Cardiac muscle cell (in vitro differentiated cells and primary cell): ENCODE results near the gene MORN5. TPM values are rescaled to one million over a fixed set of nuclear protein-coding genes. Genes with fewer than 3 reads are reported as not detected.

ENCODE experiments used
- DNase-seq, 2 donors: peaks; one replicate each; pipeline versions ENCODE4 v3.0.0 to v3.0.0-alpha.2; 2010 to 2017; ENCODE audit warnings: low read depth in 1 of 2, low spot score in 1 of 2
- H3K27ac ChIP-seq: fragments of 200-600 bp; sonication (generic); 2 replicates; pipeline ENCODE4 v1.5.1; 2016
- H3K27me3 ChIP-seq: fragments of 200-600 bp; sonication (generic); 2 replicates; pipeline ENCODE4 v1.6.0; 2016; ENCODE audit warnings: control low read depth
- H3K36me3 ChIP-seq: fragments of 200-600 bp; sonication (generic); 2 replicates; pipeline ENCODE4 v1.5.1; 2016; ENCODE audit warnings: control low read depth
- H3K4me1 ChIP-seq: fragments of 200-600 bp; sonication (generic); 2 replicates; pipeline ENCODE4 v1.8.1; 2017; ENCODE audit warnings: low read depth, mild to moderate bottlenecking, mixed run types
- H3K4me3 ChIP-seq: fragments of 200-600 bp; sonication (generic); 2 replicates; pipeline ENCODE4 v1.5.1; 2016; ENCODE audit warnings: mild to moderate bottlenecking
- H3K9me3 ChIP-seq: fragments of 200-600 bp; sonication (generic); 2 replicates; pipeline ENCODE4 v1.5.1; 2017; ENCODE audit warnings: low read depth, mild to moderate bottlenecking, control low read depth
- CTCF ChIP-seq: IDR thresholded peaks from 2 replicates; pipeline ENCODE4 v1.5.1; 2012; ENCODE audit warnings: low read depth, mild to moderate bottlenecking, low read length
- polyA plus RNA-seq: library from polyadenylated mRNA; unstranded; fragments of >200 nt; fragmentation: Nextera tagmentation; extraction: Ambion mirVana; gene quantifications from 2 replicates; pipeline ENCODE4 v1.2.1, GENCODE V29; 2016
- total RNA-seq: library from RNA; depleted of rRNA; stranded (reverse); fragments of >200 nt; gene quantifications from 2 replicates; pipeline ENCODE4 v1.2.3, GENCODE V29; 2016

Gene MORN5
- total and polyA plus RNA-seq, 2 experiments from 2014 or later: not detected

GRCh38 chr9:122206118-122207046, 46.7 kb downstream of the MORN5 start:
- Histone ChIP-seq H3K4me3 (no peak overlapping the region), H3K36me3 (no peaks in the 10 kb centered on the region), H3K27ac (no peak overlapping the region), H3K4me1 (no peaks in the 10 kb centered on the region), H3K27me3 (peaks cover 27% of the 10 kb centered on the region), H3K9me3 (no peaks in the 10 kb centered on the region)
- peak in 1 of 2 donors; percentile 81 for DNase-seq
- TF ChIP-seq CTCF: no peak

GRCh38 chr9:122207096-122207495, 47.4 kb downstream of the MORN5 start:
- Histone ChIP-seq H3K36me3 (no peaks in the 10 kb centered on the region), H3K27ac (no peak overlapping the region), H3K4me1 (no peaks in the 10 kb centered on the region), H3K9me3 (no peaks in the 10 kb centered on the region), H3K4me3 (no peak overlapping the region), H3K27me3 (peaks cover 35% of the 10 kb centered on the region)
- no peak for TF ChIP-seq CTCF
- no peak for DNase-seq

DNA sequence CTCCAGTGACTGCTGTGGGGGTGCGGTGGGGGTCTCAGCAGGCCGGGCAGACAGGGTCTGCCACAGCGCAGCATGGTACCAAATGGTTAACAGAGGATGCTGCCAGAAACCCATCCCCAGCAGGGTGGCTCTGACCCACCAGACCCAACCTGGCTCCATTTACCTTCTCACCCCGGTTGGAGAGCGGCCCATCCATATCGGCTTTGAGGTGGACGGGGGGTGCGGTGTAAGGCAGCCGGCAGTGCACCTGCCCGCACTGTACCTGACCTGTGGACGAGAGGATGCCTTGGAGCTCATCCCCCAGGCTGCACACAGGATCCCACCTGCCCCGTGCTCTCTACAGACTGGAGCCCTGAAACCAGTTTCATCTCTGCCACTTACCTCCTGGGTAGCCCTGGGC, 49.7 kb downstream of the MORN5 start:
- Histone ChIP-seq H3K4me3 (no peak overlapping the region), H3K27ac (no peak overlapping the region), H3K9me3 (no peaks in the 10 kb centered on the region), H3K36me3 (no peaks in the 10 kb centered on the region), H3K4me1 (no peaks in the 10 kb centered on the region), H3K27me3 (peaks cover 58% of the 10 kb centered on the region)
- no peak for TF ChIP-seq CTCF
- DNase-seq: no peak

DNA sequence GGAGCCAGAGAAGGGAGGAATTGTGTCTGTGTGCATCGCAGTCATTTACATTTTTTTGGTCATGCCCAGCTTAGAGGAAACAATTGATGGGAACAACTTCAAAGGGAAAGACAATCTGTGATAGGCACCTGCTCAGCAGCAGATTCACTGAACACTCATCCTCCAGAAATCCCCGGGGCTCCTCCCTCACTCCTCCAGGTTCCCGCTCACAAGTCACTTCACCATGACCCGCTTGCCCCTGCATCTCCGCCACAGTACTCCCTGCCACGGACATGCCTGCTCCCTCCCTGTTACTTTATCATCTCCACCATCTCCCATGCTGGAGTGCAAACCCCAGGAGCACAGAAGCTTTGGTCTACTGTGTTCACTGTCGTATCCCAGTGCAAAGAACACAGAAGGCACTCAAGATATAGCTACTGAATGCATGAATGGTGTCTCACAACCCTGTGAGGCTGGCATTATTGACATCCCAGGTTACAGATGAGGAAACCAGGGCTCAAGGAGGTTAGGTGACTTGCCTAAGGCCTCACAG, 52.8 kb downstream of the MORN5 start:
- Histone ChIP-seq H3K27me3 (peaks cover 79% of the 10 kb centered on the region), H3K4me1 (no peaks in the 10 kb centered on the region), H3K9me3 (no peaks in the 10 kb centered on the region), H3K36me3 (no peaks in the 10 kb centered on the region), H3K4me3 (no peak overlapping the region), H3K27ac (no peak overlapping the region)
- no peak for TF ChIP-seq CTCF
- no peak for DNase-seq

DNA sequence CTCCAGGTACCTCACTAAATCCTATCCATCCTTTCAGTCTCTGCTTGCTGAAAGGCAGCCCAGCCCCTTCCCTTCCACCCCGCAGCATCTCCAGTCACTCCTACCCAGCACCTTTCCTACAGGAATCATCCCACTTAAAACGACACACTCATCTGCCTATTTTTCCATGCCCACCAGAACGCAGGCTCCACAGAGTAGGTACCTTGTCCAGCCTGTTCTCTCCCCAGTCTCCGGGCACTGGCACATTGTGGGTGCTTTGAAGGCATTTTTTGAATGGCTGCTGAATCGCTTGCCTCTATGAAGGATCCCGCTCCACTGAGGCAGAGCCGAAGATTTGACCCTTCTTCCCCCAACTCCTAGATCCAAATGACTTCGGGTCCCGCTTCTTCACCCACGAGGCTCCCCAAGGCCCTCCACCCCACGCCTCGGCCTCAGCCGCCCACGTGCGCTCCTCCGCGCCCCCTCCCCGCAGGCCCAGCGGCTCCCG, 53.4 kb downstream of the MORN5 start:
- no peak for TF ChIP-seq CTCF
- no peak overlapping the region for H3K4me3 ChIP-seq

More for the DNA sequence above, 53.4 kb downstream of the MORN5 start:
- Histone ChIP-seq H3K27me3 (peaks cover 85% of the 10 kb centered on the region), H3K27ac (no peak overlapping the region), H3K36me3 (no peaks in the 10 kb centered on the region), H3K9me3 (no peaks in the 10 kb centered on the region), H3K4me1 (no peaks in the 10 kb centered on the region)
- no peak for DNase-seq
